NOMO-1 treated with dmso at 0.1 percent for 144 hours (cell line): ENCODE results near the gene CPED1.
A peak's percentile ranks its signal among the peaks of the same experiment; 100 is the strongest.
"Not testable (repeated sequence)": the region's sequence is repeated elsewhere in the genome, so short reads cannot be mapped to it uniquely, and the experiment has no call there.

Source experiments
- DNase-seq: peaks from one replicate; lab custom pipeline; 2025; ENCODE audit not compliant: unreplicated experiment; lab: John Stamatoyannopoulos, UW

CPED1 gene

GRCh38 chr7:120996333-120996987 lies 7.9 kb downstream of the CPED1 start:
- DNase-seq, result peak; percentile 73

- no peak for DNase-seq
These were observed 8.5 kb downstream of the CPED1 start for GRCh38 chr7:120996988-120997345.

GRCh38 chr7:120997882-120998474 lies 9.5 kb downstream of the CPED1 start:
- no peak for DNase-seq

GRCh38 chr7:120998520-120998919 lies 10.0 kb downstream of the CPED1 start:
- DNase-seq, result no peak

- no peak for DNase-seq
These were observed 10.6 kb downstream of the CPED1 start for GRCh38 chr7:120998996-120999565.

GRCh38 chr7:121000081-121000983 lies 11.8 kb downstream of the CPED1 start:
- no peak for DNase-seq

- no peak for DNase-seq
These were observed 12.9 kb downstream of the CPED1 start for GRCh38 chr7:121001234-121001906.

- DNase-seq, result no peak
These were observed 13.7 kb downstream of the CPED1 start for GRCh38 chr7:121002048-121002756.

GRCh38 chr7:121002757-121003200 lies 14.3 kb downstream of the CPED1 start:
- no peak for DNase-seq

GRCh38 chr7:121003986-121004685 lies 15.6 kb downstream of the CPED1 start:
- no peak for DNase-seq

GRCh38 chr7:121005058-121005457 lies 16.5 kb downstream of the CPED1 start:
- DNase-seq, result not testable (repeated sequence)

- no peak for DNase-seq
These were observed 17.6 kb downstream of the CPED1 start for GRCh38 chr7:121005996-121006584.

- no peak for DNase-seq
These were observed 18.3 kb downstream of the CPED1 start for GRCh38 chr7:121006711-121007315.

GRCh38 chr7:121008816-121009215 lies 20.3 kb downstream of the CPED1 start:
- no peak for DNase-seq

GRCh38 chr7:121011401-121011800 lies 22.9 kb downstream of the CPED1 start:
- no peak for DNase-seq

- DNase-seq, result no peak
These were observed 23.8 kb downstream of the CPED1 start for GRCh38 chr7:121012170-121012874.

- no peak for DNase-seq
These were observed 24.4 kb downstream of the CPED1 start for GRCh38 chr7:121012919-121013318.

- no peak for DNase-seq
These were observed 27.0 kb downstream of the CPED1 start for GRCh38 chr7:121015560-121015959.
